H9 (cell line): ENCODE measurements around the gene FAM53B. TPM values are rescaled to one million over a fixed set of nuclear protein-coding genes. Genes with fewer than 3 reads are reported as not detected.

Experiments used
- DNase-seq: peaks from one replicate; pipeline ENCODE4 v3.0.0-alpha.2; 2017
- H2AFZ ChIP-seq: one replicate; pipeline ENCODE4 v1.6.1; 2013; ENCODE audit warnings: mild to moderate bottlenecking, low read length, control low read depth, moderate library complexity
- H2AK5ac ChIP-seq: 2 replicates; pipeline ENCODE4 v1.6.1; 2013; ENCODE audit warnings: low read length, control low read depth, mixed read lengths; ENCODE audit not compliant: insufficient read length
- H2BK120ac ChIP-seq: one replicate; pipeline ENCODE4 v1.6.1; 2013; ENCODE audit warnings: low read depth, mild to moderate bottlenecking, low read length, control low read depth, inconsistent platforms; ENCODE audit not compliant: poor library complexity, severe bottlenecking
- H2BK12ac ChIP-seq: 2 replicates; pipeline ENCODE4 v1.6.1; 2013; ENCODE audit warnings: low read length, control low read depth, mixed read lengths, low read depth; ENCODE audit not compliant: insufficient read length
- H2BK15ac ChIP-seq: 2 replicates; pipeline ENCODE4 v1.6.1; 2013; ENCODE audit warnings: low read depth, low read length, control low read depth
- H2BK20ac ChIP-seq: one replicate; pipeline ENCODE4 v1.6.1; 2013; ENCODE audit warnings: low read depth, mild to moderate bottlenecking, low read length, control low read depth, inconsistent platforms; ENCODE audit not compliant: poor library complexity, severe bottlenecking
- H2BK5ac ChIP-seq: 2 replicates; pipeline ENCODE4 v1.6.1; 2013; ENCODE audit warnings: low read length, control low read depth, mixed read lengths; ENCODE audit not compliant: insufficient read length
- H3K14ac ChIP-seq: 2 replicates; pipeline ENCODE4 v1.6.1; 2013; ENCODE audit warnings: low read length, control low read depth; ENCODE audit not compliant: insufficient read depth
- H3K18ac ChIP-seq: 2 replicates; pipeline ENCODE4 v1.6.1; 2013; ENCODE audit warnings: low read depth, mild to moderate bottlenecking, mixed read lengths, low read length, control low read depth; ENCODE audit not compliant: insufficient read length
- H3K23ac ChIP-seq: 2 replicates; pipeline ENCODE4 v1.6.1; 2013; ENCODE audit warnings: low read length, control low read depth, mixed read lengths, low read depth; ENCODE audit not compliant: insufficient read length
- H3K23me2 ChIP-seq: 2 replicates; pipeline ENCODE4 v1.6.1; 2013; ENCODE audit warnings: low read depth, mild to moderate bottlenecking, mixed read lengths, low read length, control low read depth; ENCODE audit not compliant: insufficient read length, poor library complexity, severe bottlenecking
- H3K27ac ChIP-seq: 2 replicates; pipeline ENCODE4 v1.5.1; 2013; ENCODE audit warnings: low read length, control low read depth, mixed read lengths, low read depth; ENCODE audit not compliant: insufficient read length
- H3K27me3 ChIP-seq: 2 replicates; pipeline ENCODE4 v1.6.1; 2013; ENCODE audit warnings: low read length, control low read depth, inconsistent platforms; ENCODE audit not compliant: insufficient read depth
- H3K4ac ChIP-seq: 2 replicates; pipeline ENCODE4 v1.6.1; 2013; ENCODE audit warnings: low read depth, mild to moderate bottlenecking, control low read depth, inconsistent platforms, low read length, moderate library complexity
- H3K4me1 ChIP-seq: 2 replicates; pipeline ENCODE4 v1.6.1; 2013; ENCODE audit warnings: low read length, control low read depth, inconsistent platforms; ENCODE audit not compliant: insufficient read depth
- H3K4me2 ChIP-seq: 2 replicates; pipeline ENCODE4 v1.6.1; 2013; ENCODE audit warnings: low read length, control low read depth, mixed read lengths; ENCODE audit not compliant: insufficient read length, insufficient read depth
- H3K56ac ChIP-seq: 2 replicates; pipeline ENCODE4 v1.6.1; 2013; ENCODE audit warnings: low read depth, mild to moderate bottlenecking, mixed read lengths, low read length, control low read depth; ENCODE audit not compliant: insufficient read length
- H3K79me1 ChIP-seq: 2 replicates; pipeline ENCODE4 v1.6.1; 2013; ENCODE audit warnings: low read depth, mild to moderate bottlenecking, moderate library complexity, low read length, control low read depth, inconsistent platforms; ENCODE audit not compliant: insufficient read depth, poor library complexity, severe bottlenecking
- H3K79me2 ChIP-seq: 2 replicates; pipeline ENCODE4 v1.6.1; 2013; ENCODE audit warnings: low read length, control low read depth, inconsistent platforms; ENCODE audit not compliant: insufficient read depth
- H3K9ac ChIP-seq: 2 replicates; pipeline ENCODE4 v1.6.1; 2013; ENCODE audit warnings: low read length, control low read depth, mixed read lengths; ENCODE audit not compliant: insufficient read length; ENCODE audit errors: extremely low read depth
- H3K9me3 ChIP-seq: one replicate; pipeline ENCODE4 v1.6.1; 2013; ENCODE audit warnings: low read depth, low read length, inconsistent platforms; ENCODE audit not compliant: control insufficient read depth
- H3T11ph ChIP-seq: one replicate; pipeline ENCODE4 v1.6.1; 2013; ENCODE audit warnings: mild to moderate bottlenecking, low read length, control low read depth, inconsistent platforms
- H4K20me1 ChIP-seq: one replicate; pipeline ENCODE4 v1.6.1; 2013; ENCODE audit not compliant: control insufficient read depth, insufficient read length, insufficient read depth
- H4K5ac ChIP-seq: 2 replicates; pipeline ENCODE4 v1.6.1; 2013; ENCODE audit warnings: low read depth, mild to moderate bottlenecking, mixed read lengths, low read length, control low read depth; ENCODE audit not compliant: insufficient read length
- H4K8ac ChIP-seq: replicated peaks from 2 replicates; pipeline ENCODE4 v1.6.1; 2013; ENCODE audit warnings: low read length, control low read depth, mixed read lengths, low read depth; ENCODE audit not compliant: insufficient read length
- H4K91ac ChIP-seq: 2 replicates; pipeline ENCODE4 v1.6.1; 2013; ENCODE audit warnings: low read depth, mild to moderate bottlenecking, moderate library complexity, mixed read lengths, low read length, control low read depth; ENCODE audit not compliant: insufficient read length
- H3K27ac Mint-ChIP-seq, 3 experiments: 2 replicates in 2 of 3; 3 replicates in 1 of 3; pipeline ENCODE4 v1.8.0; 2020 to 2021; ENCODE audit warnings: mixed read lengths in 3 of 3, mild to moderate bottlenecking in 1 of 3, moderate library complexity in 1 of 3
- H3K27me3 Mint-ChIP-seq: 2 replicates; pipeline ENCODE4 v1.8.0; 2021; ENCODE audit warnings: low read depth, mild to moderate bottlenecking, moderate library complexity, mixed read lengths
- H3K36me3 Mint-ChIP-seq, 3 experiments: 2 replicates in 2 of 3; 3 replicates in 1 of 3; pipeline ENCODE4 v1.8.0; 2020 to 2021; ENCODE audit warnings: low read depth in 3 of 3, mixed read lengths in 3 of 3; ENCODE audit not compliant: insufficient read depth in 1 of 3
- H3K4me1 Mint-ChIP-seq, 2 experiments: 2 replicates each; pipeline ENCODE4 v1.8.0; 2020; ENCODE audit warnings: mixed read lengths in 2 of 2
- H3K4me3 Mint-ChIP-seq, 2 experiments: 2 replicates in 1 of 2; 3 replicates in 1 of 2; pipeline ENCODE4 v1.8.0; 2020 to 2021; ENCODE audit warnings: mild to moderate bottlenecking in 2 of 2, mixed read lengths in 2 of 2, moderate library complexity in 1 of 2
- H3K9me3 Mint-ChIP-seq, 2 experiments: 2 replicates in 1 of 2; 3 replicates in 1 of 2; pipeline ENCODE4 v1.8.0; 2020; ENCODE audit warnings: mild to moderate bottlenecking in 2 of 2, mixed read lengths in 2 of 2, moderate library complexity in 1 of 2
- CTCF ChIP-seq: fragments of 200-600 bp; sonication (generic); conservative IDR thresholded peaks from 3 replicates; pipeline ENCODE4 v1.8.0; 2021; ENCODE audit warnings: antibody characterized with exemption, mild to moderate bottlenecking
- WGBS: extraction: QIAGEN DNeasy Blood & Tissue Kit; methylation state at CpG from one replicate; pipeline ENCODE4 v1.1.7; 2013; ENCODE audit warnings: missing lambda C conversion rate, low lambda C conversion rate, mixed read lengths; ENCODE audit not compliant: insufficient read length; ENCODE audit errors: extremely low coverage; 5-methylcytosine and 5-hydroxymethylcytosine counted together
- total RNA-seq: library from RNA; stranded (reverse); gene quantifications from 2 replicates; pipeline ENCODE4 v1.2.1, GENCODE V29; 2021

FAM53B gene
- total RNA-seq, 1 experiment from 2014 or later: 11.5 TPM

DNA sequence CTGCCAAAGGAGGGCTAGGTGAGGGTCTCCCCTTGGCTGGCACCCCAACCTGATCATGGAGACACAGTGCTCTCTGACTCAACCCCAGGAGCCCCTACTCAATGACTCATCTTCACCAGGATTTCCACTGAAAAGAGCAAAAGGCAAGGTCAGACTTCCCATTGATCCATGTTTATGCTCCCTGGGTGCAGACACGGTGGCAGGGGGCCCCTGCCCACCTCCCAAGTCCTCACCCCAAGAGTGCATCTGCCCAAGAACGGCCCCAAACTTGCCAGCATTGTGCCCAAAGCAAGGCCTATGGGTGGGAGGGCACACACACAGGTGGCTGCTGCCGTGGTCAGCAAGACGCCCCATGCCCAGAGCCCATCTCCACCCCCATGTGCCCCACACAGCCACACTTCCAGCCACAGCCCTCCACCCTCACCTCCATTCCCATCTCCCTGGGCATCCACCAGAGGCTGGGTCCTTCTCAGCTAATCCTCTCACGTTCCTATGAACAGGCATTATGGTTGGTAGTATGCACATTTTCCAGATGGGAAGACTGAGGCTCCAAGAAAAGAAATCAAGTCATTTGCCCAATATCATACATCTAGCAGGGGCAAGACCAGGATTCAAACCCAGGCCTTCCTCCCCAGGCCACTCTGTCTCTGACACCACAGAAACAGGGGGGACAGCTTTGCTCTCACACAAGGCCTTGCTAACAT, 31.3 kb downstream of the FAM53B start:
- no peak overlapping the region for H3K56ac ChIP-seq
- H4K5ac ChIP-seq: no peak overlapping the region
- H3K18ac ChIP-seq: no peak overlapping the region
- no peaks in the 10 kb centered on the region for H4K20me1 ChIP-seq
- no CpG with 5 or more reads among the region's 5 CpGs for WGBS
- no peaks in the 10 kb centered on the region for H3K9me3 ChIP-seq
- H2AFZ ChIP-seq: no peak overlapping the region
- H2BK5ac ChIP-seq: no peak overlapping the region
- peak overlapping the region; percentile 13 to 94 (median 78); a peak in 3 of 7 replicates for H3K27ac Mint-ChIP-seq
- H3K79me2 ChIP-seq: no peaks in the 10 kb centered on the region
- no peak overlapping the region for H2BK12ac ChIP-seq
- peaks cover 5% of the 10 kb centered on the region for H3K79me1 ChIP-seq
- no peak overlapping the region for H2BK15ac ChIP-seq
- DNase-seq: no peak
- H2BK120ac ChIP-seq: no peak overlapping the region
- H3K23me2 ChIP-seq: no peaks in the 10 kb centered on the region
- H3K4me1 Mint-ChIP-seq: peaks cover 18 to 20% of the 10 kb centered on the region in 2 experiments
- no peaks in the 10 kb centered on the region for H3K36me3 Mint-ChIP-seq
- TF ChIP-seq CTCF: no peak
- no peak overlapping the region for H3K9ac ChIP-seq
- no peak overlapping the region for H4K91ac ChIP-seq
- no peaks in the 10 kb centered on the region for H3K9me3 Mint-ChIP-seq
- no peaks in the 10 kb centered on the region for H3K27me3 ChIP-seq
- H2BK20ac ChIP-seq: no peak overlapping the region
- no peak overlapping the region for H3K27ac ChIP-seq
- no peak overlapping the region for H3K4me3 Mint-ChIP-seq
- no peaks in the 10 kb centered on the region; the same call in 1 of the 2 replicates for H3K27me3 Mint-ChIP-seq
- H3T11ph ChIP-seq: no peak overlapping the region
- H3K4ac ChIP-seq: no peak overlapping the region
- H3K14ac ChIP-seq: no peak overlapping the region; the same call in 1 of the 2 replicates
- H3K4me2 ChIP-seq: no peak overlapping the region
- peaks cover 8% of the 10 kb centered on the region; the same call in 1 of the 2 replicates for H3K4me1 ChIP-seq
- no peak overlapping the region for H3K23ac ChIP-seq
- no peak overlapping the region for H4K8ac ChIP-seq
- H2AK5ac ChIP-seq: no peak overlapping the region
